ENCODE measurements around the gene PACRG. TPM values are rescaled to one million over a fixed set of nuclear protein-coding genes. Genes with fewer than 3 reads are reported as not detected.

The PACRG gene
- total RNA-seq, 1 experiment from 2014 or later = 0.26 TPM

DNA sequence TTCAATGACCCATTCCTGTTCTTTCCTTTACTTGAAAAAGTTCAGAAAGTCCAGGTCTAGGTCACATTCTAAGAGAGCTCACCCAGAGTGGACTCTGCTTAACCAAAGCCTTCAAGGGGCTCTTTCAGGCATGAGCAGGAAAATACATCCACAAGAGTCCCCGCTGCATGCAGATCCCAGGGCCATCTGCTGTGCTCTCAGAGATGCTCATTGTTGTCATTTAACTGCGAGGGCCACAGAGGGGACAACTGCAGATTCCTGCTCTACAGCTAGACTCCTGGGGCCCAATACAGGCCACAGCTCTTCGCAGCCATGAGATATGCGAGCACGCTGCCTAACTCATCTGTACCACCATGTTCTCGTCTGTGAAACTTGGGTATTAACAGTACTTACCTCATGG, 391.2 kb downstream of the PACRG start:
- Histone ChIP-seq H3K79me2 (ENCODE audit: insufficient read depth, low read length) (no peaks in the 10 kb centered on the region), H3K9ac (ENCODE audit: extremely low read depth, insufficient read length, low read length) (no peak overlapping the region), H2BK20ac (ENCODE audit: low read depth, low read length, poor library complexity, severe bottlenecking) (no peak overlapping the region), H3K27ac (ENCODE audit: insufficient read length, low read depth, low read length) (no peak overlapping the region), H3K9me3 (ENCODE audit: control insufficient read depth, low read depth, low read length) (no peaks in the 10 kb centered on the region), H3K79me1 (ENCODE audit: insufficient read depth, low read depth, low read length, poor library complexity, severe bottlenecking) (no peaks in the 10 kb centered on the region), H3K27me3 (ENCODE audit: insufficient read depth, low read length) (no peaks in the 10 kb centered on the region), H3K4me1 (ENCODE audit: insufficient read depth, low read length) (peaks cover 2% of the 10 kb centered on the region; the same call in 1 of the 2 replicates), H2BK5ac (ENCODE audit: insufficient read length, low read length) (no peak overlapping the region), H3K4me2 (ENCODE audit: insufficient read depth, insufficient read length, low read length) (no peak overlapping the region), H3T11ph (ENCODE audit: low read length) (no peak overlapping the region), H4K91ac (ENCODE audit: insufficient read length, low read depth, low read length) (no peak overlapping the region), H4K20me1 (ENCODE audit: control insufficient read depth, insufficient read depth, insufficient read length) (no peaks in the 10 kb centered on the region), H3K56ac (ENCODE audit: insufficient read length, low read depth, low read length) (no peak overlapping the region), H2AFZ (ENCODE audit: low read length) (no peak overlapping the region), H4K8ac (replicated peaks; ENCODE audit: insufficient read length, low read depth, low read length) (no peak overlapping the region), H4K5ac (ENCODE audit: insufficient read length, low read depth, low read length) (no peak overlapping the region), H3K4ac (ENCODE audit: low read depth, low read length) (no peak overlapping the region), H2BK12ac (ENCODE audit: insufficient read length, low read depth, low read length) (no peak overlapping the region), H3K14ac (ENCODE audit: insufficient read depth, low read length) (no peak overlapping the region), H2BK15ac (ENCODE audit: low read depth, low read length) (no peak overlapping the region), H2AK5ac (ENCODE audit: insufficient read length, low read length) (no peak overlapping the region), H3K18ac (ENCODE audit: insufficient read length, low read depth, low read length) (no peak overlapping the region), H3K23ac (ENCODE audit: insufficient read length, low read depth, low read length) (no peak overlapping the region), H3K23me2 (ENCODE audit: insufficient read length, low read depth, low read length, poor library complexity, severe bottlenecking) (no peaks in the 10 kb centered on the region), H2BK120ac (ENCODE audit: low read depth, low read length, poor library complexity, severe bottlenecking) (no peak overlapping the region)
- no peak for DNase-seq
- Mint-ChIP-seq H3K36me3 (ENCODE audit: insufficient read depth in 1 of 3, low read depth in 3 of 3) (peaks cover 9 to 15% (median 9%) of the 10 kb centered on the region in 3 experiments; a peak in 6 of 7 replicates), H3K9me3 (peaks cover 11 to 19% of the 10 kb centered on the region in 2 experiments; a peak in 4 of 5 replicates), H3K4me1 (peaks cover 13 to 19% of the 10 kb centered on the region in 2 experiments), H3K27me3 (ENCODE audit: low read depth) (no peaks in the 10 kb centered on the region; the same call in none of the 2 replicates), H3K4me3 (no peak overlapping the region), H3K27ac (no peak overlapping the region)
- TF ChIP-seq, protein P1, sequence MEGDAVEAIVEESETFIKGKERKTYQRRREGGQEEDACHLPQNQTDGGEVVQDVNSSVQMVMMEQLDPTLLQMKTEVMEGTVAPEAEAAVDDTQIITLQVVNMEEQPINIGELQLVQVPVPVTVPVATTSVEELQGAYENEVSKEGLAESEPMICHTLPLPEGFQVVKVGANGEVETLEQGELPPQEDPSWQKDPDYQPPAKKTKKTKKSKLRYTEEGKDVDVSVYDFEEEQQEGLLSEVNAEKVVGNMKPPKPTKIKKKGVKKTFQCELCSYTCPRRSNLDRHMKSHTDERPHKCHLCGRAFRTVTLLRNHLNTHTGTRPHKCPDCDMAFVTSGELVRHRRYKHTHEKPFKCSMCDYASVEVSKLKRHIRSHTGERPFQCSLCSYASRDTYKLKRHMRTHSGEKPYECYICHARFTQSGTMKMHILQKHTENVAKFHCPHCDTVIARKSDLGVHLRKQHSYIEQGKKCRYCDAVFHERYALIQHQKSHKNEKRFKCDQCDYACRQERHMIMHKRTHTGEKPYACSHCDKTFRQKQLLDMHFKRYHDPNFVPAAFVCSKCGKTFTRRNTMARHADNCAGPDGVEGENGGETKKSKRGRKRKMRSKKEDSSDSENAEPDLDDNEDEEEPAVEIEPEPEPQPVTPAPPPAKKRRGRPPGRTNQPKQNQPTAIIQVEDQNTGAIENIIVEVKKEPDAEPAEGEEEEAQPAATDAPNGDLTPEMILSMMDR (conservative IDR thresholded peaks at IDR 0.05) = no peak
- WGBS (ENCODE audit: extremely low coverage, insufficient read length, low lambda C conversion rate) = no CpG with 5 or more reads among the region's 6 CpGs
